WTC11 (cell line): ENCODE data around the gene BABAM2. TPM values are rescaled to one million over a fixed set of nuclear protein-coding genes. Genes with fewer than 3 reads are reported as not detected.
A peak's percentile ranks its signal among the peaks of the same experiment; 100 is the strongest.

Experiments
- ATAC-seq: fragments of 200-7000 bp; cut with Tn5 transposase; 2 replicates; pipeline ENCODE4 v1.10.0; 2021; ENCODE audit warnings: mild to moderate bottlenecking, moderate library complexity
- CTCF ChIA-PET: fragments of 300-600 bp; sonication (Branson Sonifier 250); formaldehyde crosslinking; loops from one replicate; lab custom pipeline; 2021; ENCODE audit warnings: antibody characterized with exemption; lab: Charles Lee
- POLR2A ChIA-PET: fragments of 350-600 bp; sonication (Branson Sonifier 250); formaldehyde crosslinking; loops from one replicate; lab custom pipeline; 2021; ENCODE audit warnings: antibody characterized with exemption; lab: Charles Lee
- DNase-seq: peaks from one replicate; pipeline ENCODE4 v3.0.0; 2021; ENCODE audit warnings: low spot score
- H3K27ac Mint-ChIP-seq: 2 replicates; pipeline ENCODE4 v1.8.0; 2021; ENCODE audit warnings: mixed read lengths
- H3K27me3 Mint-ChIP-seq: 2 replicates; pipeline ENCODE4 v1.8.0; 2021; ENCODE audit warnings: low read depth, mild to moderate bottlenecking, moderate library complexity, mixed read lengths
- H3K36me3 Mint-ChIP-seq: 2 replicates; pipeline ENCODE4 v1.8.0; 2021; ENCODE audit warnings: mixed read lengths
- H3K4me1 Mint-ChIP-seq: 2 replicates; pipeline ENCODE4 v1.8.0; 2022; ENCODE audit warnings: mixed read lengths
- H3K4me3 Mint-ChIP-seq: 2 replicates; pipeline ENCODE4 v1.8.0; 2021; ENCODE audit warnings: mild to moderate bottlenecking, moderate library complexity, mixed read lengths
- H3K9me3 Mint-ChIP-seq: 2 replicates; pipeline ENCODE4 v1.8.0; 2021; ENCODE audit warnings: mixed read lengths
- CREM ChIP-seq: sonication (generic); formaldehyde crosslinking; IDR thresholded peaks from 2 replicates; pipeline ENCODE4 v1.8.1; 2022; ENCODE audit warnings: mild to moderate bottlenecking, missing genetic modification reagents, moderate library complexity
- ETV6 ChIP-seq: sonication (generic); formaldehyde crosslinking; IDR thresholded peaks from 2 replicates; pipeline ENCODE4 v1.8.1; 2022; ENCODE audit warnings: mild to moderate bottlenecking, missing genetic modification reagents
- FOXJ3 ChIP-seq: sonication (generic); formaldehyde crosslinking; IDR thresholded peaks from 2 replicates; pipeline ENCODE4 v1.9.0; 2021; ENCODE audit warnings: missing genetic modification reagents, mild to moderate bottlenecking, borderline replicate concordance
- FOXK1 ChIP-seq: sonication (generic); formaldehyde crosslinking; IDR thresholded peaks from 2 replicates; pipeline ENCODE4 v1.8.0; 2022; ENCODE audit warnings: mild to moderate bottlenecking, moderate library complexity, missing genetic modification reagents
- FOXP1 ChIP-seq: sonication (generic); formaldehyde crosslinking; IDR thresholded peaks from 2 replicates; pipeline ENCODE4 v1.8.0; 2022; ENCODE audit warnings: missing genetic modification reagents, mild to moderate bottlenecking, moderate library complexity, borderline replicate concordance
- NFATC4 ChIP-seq: fragments of 250-450 bp; sonication (Bioruptor Pico); IDR thresholded peaks from 2 replicates; pipeline ENCODE4 v1.9.0; 2021; ENCODE audit warnings: mild to moderate bottlenecking
- OVOL2 ChIP-seq: fragments of 250-450 bp; sonication (Bioruptor Pico); IDR thresholded peaks from 2 replicates; pipeline ENCODE4 v1.9.0; 2021; ENCODE audit warnings: mild to moderate bottlenecking, borderline replicate concordance
- PRRX2 ChIP-seq: fragments of 250-450 bp; sonication (Bioruptor Pico); IDR thresholded peaks from 2 replicates; pipeline ENCODE4 v1.8.0; 2021; ENCODE audit warnings: mild to moderate bottlenecking
- SMAD4 ChIP-seq: sonication (generic); formaldehyde crosslinking; IDR thresholded peaks from 2 replicates; pipeline ENCODE4 v1.8.0; 2022; ENCODE audit warnings: mild to moderate bottlenecking, missing genetic modification reagents
- SP1 ChIP-seq: sonication (generic); formaldehyde crosslinking; conservative IDR thresholded peaks from 2 replicates; pipeline ENCODE4 v1.8.1; 2022; ENCODE audit warnings: missing genetic modification reagents
- TP53 ChIP-seq: sonication (generic); formaldehyde crosslinking; IDR thresholded peaks from 2 replicates; pipeline ENCODE4 v1.8.1; 2023; ENCODE audit warnings: mild to moderate bottlenecking, missing genetic modification reagents
- ZNF121 ChIP-seq: sonication (generic); formaldehyde crosslinking; IDR thresholded peaks from 2 replicates; pipeline ENCODE4 v1.8.0; 2023; ENCODE audit warnings: missing genetic modification reagents
- ZNF138 ChIP-seq: sonication (generic); formaldehyde crosslinking; conservative IDR thresholded peaks from 2 replicates; pipeline ENCODE4 v1.8.1; 2022; ENCODE audit warnings: mild to moderate bottlenecking, moderate library complexity, missing genetic modification reagents
- ZNF317 ChIP-seq: sonication (generic); formaldehyde crosslinking; IDR thresholded peaks from 2 replicates; pipeline ENCODE4 v1.8.1; 2023; ENCODE audit warnings: low read depth, mild to moderate bottlenecking, moderate library complexity, missing genetic modification reagents, borderline replicate concordance
- total RNA-seq: library from RNA; stranded (reverse); gene quantifications from 3 replicates; pipeline ENCODE4 v1.2.3, GENCODE V29; 2021
- TF ChIP-seq, protein P1 (sequence below): sonication (generic); formaldehyde crosslinking; IDR thresholded peaks from 2 replicates; pipeline ENCODE4 v1.8.1; 2023; ENCODE audit warnings: mild to moderate bottlenecking, missing genetic modification reagents, moderate library complexity
- TF ChIP-seq, protein P2 (sequence below): sonication (generic); formaldehyde crosslinking; IDR thresholded peaks from 2 replicates; pipeline ENCODE4 v1.8.1; 2022; ENCODE audit warnings: mild to moderate bottlenecking, moderate library complexity, missing genetic modification reagents
- TF ChIP-seq, protein P3 (sequence below): sonication (generic); formaldehyde crosslinking; IDR thresholded peaks from 2 replicates; pipeline ENCODE4 v1.8.1; 2023; ENCODE audit warnings: mild to moderate bottlenecking, missing genetic modification reagents, borderline replicate concordance
- TF ChIP-seq, protein P4 (sequence below): sonication (generic); formaldehyde crosslinking; IDR thresholded peaks from 2 replicates; pipeline ENCODE4 v1.8.0; 2022; ENCODE audit warnings: mild to moderate bottlenecking, missing genetic modification reagents
- TF ChIP-seq, protein P5 (sequence below): sonication (generic); formaldehyde crosslinking; conservative IDR thresholded peaks from 2 replicates; pipeline ENCODE4 v1.8.1; 2023; ENCODE audit warnings: mild to moderate bottlenecking, low read depth, missing genetic modification reagents, moderate library complexity
- TF ChIP-seq, protein P6 (sequence below): fragments of 250-450 bp; sonication (Bioruptor Pico); conservative IDR thresholded peaks from 2 replicates; pipeline ENCODE4 v1.9.0; 2021; ENCODE audit warnings: mild to moderate bottlenecking
- TF ChIP-seq, protein P7 (sequence below): fragments of 250-450 bp; sonication (Bioruptor Pico); IDR thresholded peaks from 2 replicates; pipeline ENCODE4 v1.9.0; 2021; ENCODE audit warnings: moderate library complexity, mild to moderate bottlenecking, inconsistent platforms, borderline replicate concordance

Gene BABAM2
- total RNA-seq, 1 experiment from 2014 or later = 16.5 TPM

DNA sequence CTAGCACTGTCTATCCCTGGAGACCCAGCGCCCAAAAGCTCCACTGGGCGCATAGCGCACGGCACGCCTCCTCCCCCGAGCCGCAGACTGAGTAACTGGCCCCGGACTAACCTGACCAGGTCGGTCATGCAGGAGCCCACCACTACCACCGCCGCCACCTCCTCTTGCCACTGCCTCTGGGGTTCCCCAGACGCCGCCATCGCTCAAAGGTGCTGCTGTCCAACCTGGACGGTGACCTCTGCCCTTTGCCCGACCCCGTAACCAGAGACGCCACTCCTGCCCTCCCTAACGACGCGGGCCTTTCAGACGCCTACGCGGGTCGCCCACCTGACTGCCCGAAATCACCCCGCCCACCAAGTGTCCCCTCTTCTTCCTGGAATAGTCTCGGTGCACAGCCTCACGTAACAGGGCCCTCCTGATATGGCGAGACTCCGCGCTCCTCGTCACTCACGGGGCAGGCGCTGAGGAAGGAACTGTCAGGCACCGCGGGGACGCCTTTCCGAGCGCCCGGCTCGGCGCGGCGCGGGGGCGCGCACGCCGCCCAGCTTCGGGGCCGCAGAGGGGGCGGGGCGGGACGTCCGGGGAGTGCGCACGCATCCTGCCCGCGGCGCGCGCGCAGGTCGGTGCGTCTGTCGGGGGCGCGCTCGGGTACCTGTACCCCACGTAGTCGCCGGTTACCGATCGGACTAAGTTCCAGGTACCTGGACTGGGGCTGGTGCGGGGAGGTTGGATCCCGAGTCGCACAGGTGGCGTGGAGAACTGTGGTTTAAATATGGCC, at the start of gene BABAM2, which contains the start of gene RBKS (continued):
- TF ChIP-seq, protein P1, sequence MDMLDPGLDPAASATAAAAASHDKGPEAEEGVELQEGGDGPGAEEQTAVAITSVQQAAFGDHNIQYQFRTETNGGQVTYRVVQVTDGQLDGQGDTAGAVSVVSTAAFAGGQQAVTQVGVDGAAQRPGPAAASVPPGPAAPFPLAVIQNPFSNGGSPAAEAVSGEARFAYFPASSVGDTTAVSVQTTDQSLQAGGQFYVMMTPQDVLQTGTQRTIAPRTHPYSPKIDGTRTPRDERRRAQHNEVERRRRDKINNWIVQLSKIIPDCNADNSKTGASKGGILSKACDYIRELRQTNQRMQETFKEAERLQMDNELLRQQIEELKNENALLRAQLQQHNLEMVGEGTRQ (CRISPR knock-in tag) = no peak
- peak; percentile 90 for TF ChIP-seq SP1
- TF ChIP-seq, protein P2, sequence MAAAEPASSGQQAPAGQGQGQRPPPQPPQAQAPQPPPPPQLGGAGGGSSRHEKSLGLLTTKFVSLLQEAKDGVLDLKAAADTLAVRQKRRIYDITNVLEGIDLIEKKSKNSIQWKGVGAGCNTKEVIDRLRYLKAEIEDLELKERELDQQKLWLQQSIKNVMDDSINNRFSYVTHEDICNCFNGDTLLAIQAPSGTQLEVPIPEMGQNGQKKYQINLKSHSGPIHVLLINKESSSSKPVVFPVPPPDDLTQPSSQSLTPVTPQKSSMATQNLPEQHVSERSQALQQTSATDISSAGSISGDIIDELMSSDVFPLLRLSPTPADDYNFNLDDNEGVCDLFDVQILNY (CRISPR knock-in tag) = 0 out of 2 replicates have a peak, but pooled peaks have one; percentile 21
- TF ChIP-seq PRRX2 (CRISPR knock-in tag) = no peak
- TF ChIP-seq OVOL2 (CRISPR knock-in tag) = no peak
- TF ChIP-seq, protein P3, sequence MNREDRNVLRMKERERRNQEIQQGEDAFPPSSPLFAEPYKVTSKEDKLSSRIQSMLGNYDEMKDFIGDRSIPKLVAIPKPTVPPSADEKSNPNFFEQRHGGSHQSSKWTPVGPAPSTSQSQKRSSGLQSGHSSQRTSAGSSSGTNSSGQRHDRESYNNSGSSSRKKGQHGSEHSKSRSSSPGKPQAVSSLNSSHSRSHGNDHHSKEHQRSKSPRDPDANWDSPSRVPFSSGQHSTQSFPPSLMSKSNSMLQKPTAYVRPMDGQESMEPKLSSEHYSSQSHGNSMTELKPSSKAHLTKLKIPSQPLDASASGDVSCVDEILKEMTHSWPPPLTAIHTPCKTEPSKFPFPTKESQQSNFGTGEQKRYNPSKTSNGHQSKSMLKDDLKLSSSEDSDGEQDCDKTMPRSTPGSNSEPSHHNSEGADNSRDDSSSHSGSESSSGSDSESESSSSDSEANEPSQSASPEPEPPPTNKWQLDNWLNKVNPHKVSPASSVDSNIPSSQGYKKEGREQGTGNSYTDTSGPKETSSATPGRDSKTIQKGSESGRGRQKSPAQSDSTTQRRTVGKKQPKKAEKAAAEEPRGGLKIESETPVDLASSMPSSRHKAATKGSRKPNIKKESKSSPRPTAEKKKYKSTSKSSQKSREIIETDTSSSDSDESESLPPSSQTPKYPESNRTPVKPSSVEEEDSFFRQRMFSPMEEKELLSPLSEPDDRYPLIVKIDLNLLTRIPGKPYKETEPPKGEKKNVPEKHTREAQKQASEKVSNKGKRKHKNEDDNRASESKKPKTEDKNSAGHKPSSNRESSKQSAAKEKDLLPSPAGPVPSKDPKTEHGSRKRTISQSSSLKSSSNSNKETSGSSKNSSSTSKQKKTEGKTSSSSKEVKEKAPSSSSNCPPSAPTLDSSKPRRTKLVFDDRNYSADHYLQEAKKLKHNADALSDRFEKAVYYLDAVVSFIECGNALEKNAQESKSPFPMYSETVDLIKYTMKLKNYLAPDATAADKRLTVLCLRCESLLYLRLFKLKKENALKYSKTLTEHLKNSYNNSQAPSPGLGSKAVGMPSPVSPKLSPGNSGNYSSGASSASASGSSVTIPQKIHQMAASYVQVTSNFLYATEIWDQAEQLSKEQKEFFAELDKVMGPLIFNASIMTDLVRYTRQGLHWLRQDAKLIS (CRISPR knock-in tag) = no peak
- TF ChIP-seq TP53 (CRISPR knock-in tag) = no peak
- TF ChIP-seq, protein P4, sequence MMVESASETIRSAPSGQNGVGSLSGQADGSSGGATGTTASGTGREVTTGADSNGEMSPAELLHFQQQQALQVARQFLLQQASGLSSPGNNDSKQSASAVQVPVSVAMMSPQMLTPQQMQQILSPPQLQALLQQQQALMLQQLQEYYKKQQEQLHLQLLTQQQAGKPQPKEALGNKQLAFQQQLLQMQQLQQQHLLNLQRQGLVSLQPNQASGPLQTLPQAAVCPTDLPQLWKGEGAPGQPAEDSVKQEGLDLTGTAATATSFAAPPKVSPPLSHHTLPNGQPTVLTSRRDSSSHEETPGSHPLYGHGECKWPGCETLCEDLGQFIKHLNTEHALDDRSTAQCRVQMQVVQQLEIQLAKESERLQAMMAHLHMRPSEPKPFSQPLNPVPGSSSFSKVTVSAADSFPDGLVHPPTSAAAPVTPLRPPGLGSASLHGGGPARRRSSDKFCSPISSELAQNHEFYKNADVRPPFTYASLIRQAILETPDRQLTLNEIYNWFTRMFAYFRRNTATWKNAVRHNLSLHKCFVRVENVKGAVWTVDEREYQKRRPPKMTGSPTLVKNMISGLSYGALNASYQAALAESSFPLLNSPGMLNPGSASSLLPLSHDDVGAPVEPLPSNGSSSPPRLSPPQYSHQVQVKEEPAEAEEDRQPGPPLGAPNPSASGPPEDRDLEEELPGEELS = no peak
- TF ChIP-seq ETV6 (CRISPR knock-in tag) = no peak
- TF ChIP-seq ZNF317 (CRISPR knock-in tag) = no peak
- TF ChIP-seq, protein P5, sequence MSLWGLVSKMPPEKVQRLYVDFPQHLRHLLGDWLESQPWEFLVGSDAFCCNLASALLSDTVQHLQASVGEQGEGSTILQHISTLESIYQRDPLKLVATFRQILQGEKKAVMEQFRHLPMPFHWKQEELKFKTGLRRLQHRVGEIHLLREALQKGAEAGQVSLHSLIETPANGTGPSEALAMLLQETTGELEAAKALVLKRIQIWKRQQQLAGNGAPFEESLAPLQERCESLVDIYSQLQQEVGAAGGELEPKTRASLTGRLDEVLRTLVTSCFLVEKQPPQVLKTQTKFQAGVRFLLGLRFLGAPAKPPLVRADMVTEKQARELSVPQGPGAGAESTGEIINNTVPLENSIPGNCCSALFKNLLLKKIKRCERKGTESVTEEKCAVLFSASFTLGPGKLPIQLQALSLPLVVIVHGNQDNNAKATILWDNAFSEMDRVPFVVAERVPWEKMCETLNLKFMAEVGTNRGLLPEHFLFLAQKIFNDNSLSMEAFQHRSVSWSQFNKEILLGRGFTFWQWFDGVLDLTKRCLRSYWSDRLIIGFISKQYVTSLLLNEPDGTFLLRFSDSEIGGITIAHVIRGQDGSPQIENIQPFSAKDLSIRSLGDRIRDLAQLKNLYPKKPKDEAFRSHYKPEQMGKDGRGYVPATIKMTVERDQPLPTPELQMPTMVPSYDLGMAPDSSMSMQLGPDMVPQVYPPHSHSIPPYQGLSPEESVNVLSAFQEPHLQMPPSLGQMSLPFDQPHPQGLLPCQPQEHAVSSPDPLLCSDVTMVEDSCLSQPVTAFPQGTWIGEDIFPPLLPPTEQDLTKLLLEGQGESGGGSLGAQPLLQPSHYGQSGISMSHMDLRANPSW (CRISPR knock-in tag) = no peak
- TF ChIP-seq FOXJ3 = no peak
- TF ChIP-seq ZNF138 (CRISPR knock-in tag) = no peak
- no peak; the same call in 1 of the 2 replicates for TF ChIP-seq FOXK1 (CRISPR knock-in tag)
- TF ChIP-seq CREM (CRISPR knock-in tag) = no peak

DNA sequence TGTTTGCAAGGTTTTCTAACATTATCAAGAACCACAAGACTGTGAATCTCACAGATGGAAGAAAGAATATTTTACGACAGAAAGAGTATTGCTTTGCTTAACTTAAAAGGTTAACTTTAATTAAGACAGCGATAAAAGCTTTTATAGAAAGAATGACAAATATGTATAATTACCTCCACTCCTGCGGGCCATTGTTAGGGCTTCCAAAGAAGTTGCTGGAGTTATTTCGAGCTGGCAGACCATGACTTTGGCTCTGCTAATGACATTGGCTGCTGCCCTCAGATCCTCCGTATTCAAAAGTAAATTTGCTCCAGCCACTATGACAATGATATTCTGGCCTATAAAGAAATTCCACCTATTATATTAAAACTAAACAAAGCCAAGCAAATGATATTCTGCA, 47.6 kb upstream of the BABAM2 start:
- no peak overlapping the region for H3K27ac Mint-ChIP-seq
- DNase-seq = no peak
- H3K9me3 Mint-ChIP-seq = no peaks in the 10 kb centered on the region
- H3K27me3 Mint-ChIP-seq = no peaks in the 10 kb centered on the region
- no peaks in the 10 kb centered on the region for H3K4me1 Mint-ChIP-seq
- no peak overlapping the region for H3K4me3 Mint-ChIP-seq
- CTCF ChIA-PET = no interaction called here
- no peaks in the 10 kb centered on the region for H3K36me3 Mint-ChIP-seq
- POLR2A ChIA-PET = interaction anchor here (0.7 kb wide), 1 partner anchor 167 kb away, joined by 5 read pairs; no protein-coding TSS in a partner anchor
- ATAC-seq = no peak
- TF ChIP-seq ZNF121 (no peak), FOXP1 (no peak), TP53 (CRISPR knock-in tag) (no peak), SMAD4 (CRISPR knock-in tag) (no peak), NFATC4 (CRISPR knock-in tag) (no peak), SP1 (no peak)
- TF ChIP-seq, protein P6, sequence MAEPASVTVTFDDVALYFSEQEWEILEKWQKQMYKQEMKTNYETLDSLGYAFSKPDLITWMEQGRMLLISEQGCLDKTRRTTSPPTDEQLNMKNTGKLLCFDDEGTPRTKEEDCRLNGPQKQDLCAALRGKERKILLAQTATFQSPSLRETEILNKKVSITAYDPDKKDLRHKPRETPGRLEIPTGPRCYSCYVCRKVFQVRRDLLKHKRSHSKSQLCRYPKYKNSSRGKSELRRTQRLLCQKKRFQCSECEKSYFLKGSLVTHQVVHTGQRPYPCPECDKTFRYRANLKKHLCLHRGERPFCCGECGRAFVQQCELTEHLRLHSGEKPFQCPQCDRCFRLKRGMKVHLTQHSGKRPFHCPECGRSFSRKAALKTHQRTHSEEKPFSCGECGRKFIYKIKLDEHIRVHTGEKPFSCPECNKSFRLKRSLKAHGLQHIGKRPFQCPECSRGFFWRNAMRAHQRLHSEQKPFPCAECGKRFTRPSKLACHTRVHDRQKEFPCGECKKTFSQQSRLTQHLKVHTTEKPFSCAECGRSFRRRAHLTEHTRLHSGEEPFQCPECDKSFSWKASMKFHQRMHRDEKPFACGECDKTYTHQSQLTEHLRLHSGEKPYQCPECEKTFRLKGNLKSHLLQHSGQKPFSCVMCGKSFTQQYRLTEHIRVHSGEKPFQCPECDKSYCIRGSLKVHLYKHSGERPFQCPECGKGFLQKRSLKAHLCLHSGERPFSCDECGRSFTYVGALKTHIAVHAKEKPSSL (CRISPR knock-in tag) = no peak
- TF ChIP-seq, protein P7, sequence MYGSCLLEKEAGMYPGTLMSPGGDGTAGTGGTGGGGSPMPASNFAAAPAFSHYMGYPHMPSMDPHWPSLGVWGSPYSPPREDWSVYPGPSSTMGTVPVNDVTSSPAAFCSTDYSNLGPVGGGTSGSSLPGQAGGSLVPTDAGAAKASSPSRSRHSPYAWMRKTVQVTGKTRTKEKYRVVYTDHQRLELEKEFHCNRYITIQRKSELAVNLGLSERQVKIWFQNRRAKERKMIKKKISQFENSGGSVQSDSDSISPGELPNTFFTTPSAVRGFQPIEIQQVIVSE (CRISPR knock-in tag) = no peak
